GM18867 (cell line): Measurements from ENCODE around the gene BMPR1A.

Experiments used
- ATAC-seq: cut with Tn5 transposase; IDR thresholded peaks from one replicate; pipeline ENCODE4 v1.9.1; 2021; ENCODE audit warnings: mild to moderate bottlenecking, moderate library complexity; ENCODE audit not compliant: unreplicated experiment

The BMPR1A gene

DNA sequence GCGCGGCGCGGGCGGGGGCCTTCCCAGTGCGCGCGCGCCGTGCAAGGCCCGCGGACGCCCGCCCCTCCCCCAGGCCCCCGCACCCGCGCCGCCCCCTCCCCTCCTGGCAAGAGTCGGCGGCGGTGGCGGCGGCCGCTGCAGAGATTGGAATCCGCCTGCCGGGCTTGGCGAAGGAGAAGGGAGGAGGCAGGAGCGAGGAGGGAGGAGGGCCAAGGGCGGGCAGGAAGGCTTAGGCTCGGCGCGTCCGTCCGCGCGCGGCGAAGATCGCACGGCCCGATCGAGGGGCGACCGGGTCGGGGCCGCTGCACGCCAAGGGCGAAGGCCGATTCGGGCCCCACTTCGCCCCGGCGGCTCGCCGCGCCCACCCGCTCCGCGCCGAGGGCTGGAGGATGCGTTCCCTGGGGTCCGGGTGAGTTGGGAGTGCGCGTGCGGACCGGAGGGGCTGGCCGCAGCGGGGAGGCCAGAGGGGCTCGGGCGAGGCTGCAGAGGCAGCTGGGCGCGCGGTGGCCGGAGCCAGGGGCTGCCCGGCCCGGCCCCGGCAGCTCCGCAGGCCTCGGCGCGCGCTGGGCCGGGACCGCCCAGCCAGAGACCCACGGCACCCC is at the start of gene BMPR1A:
TSS of gene BMPR1A (plus strand) at position 109 of the 602 bp plus-strand sequence. CDS start 119,400 bp downstream, outside the sequence.
- ATAC-seq: peak; percentile 41

DNA sequence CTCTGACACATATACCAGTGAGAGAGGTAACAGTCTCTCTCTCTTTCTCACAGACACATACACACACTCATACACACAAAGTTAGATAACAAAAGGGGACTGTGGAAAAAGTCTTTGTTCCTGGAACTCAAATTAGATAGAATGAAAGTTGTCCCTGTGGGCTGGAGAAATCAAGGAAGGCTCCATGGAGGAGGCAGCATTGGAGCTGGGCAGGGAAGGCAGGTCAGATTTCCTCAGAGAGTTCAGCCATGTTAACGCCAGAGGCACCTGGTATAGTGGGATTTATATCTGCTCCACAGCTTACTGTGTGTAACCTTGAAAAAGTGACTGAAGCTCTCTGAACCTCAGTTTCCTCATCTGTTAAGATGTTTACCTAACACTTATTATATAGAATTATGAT is 49.4 kb upstream of the BMPR1A start:
- no peak for ATAC-seq

DNA sequence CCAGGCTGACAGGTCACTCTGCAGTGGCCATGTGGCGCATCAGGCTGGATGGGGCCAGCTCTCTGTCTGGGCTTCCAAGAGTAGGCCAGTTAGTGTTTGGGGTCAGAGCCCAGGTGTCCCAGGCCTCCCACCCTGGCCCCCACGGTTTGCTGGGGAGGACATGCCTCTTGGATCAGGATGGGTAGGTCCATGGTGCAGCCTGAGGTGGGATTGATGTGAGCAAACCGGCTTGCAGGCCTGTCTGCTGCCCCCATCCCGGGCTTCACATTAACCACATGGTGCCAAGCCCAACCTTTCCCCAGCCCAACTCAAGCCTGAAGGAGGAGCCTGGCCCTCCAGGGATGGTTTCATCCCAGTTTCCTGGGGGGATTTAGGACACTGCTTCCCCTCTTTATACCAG is 48.9 kb upstream of the BMPR1A start:
- no peak for ATAC-seq

DNA sequence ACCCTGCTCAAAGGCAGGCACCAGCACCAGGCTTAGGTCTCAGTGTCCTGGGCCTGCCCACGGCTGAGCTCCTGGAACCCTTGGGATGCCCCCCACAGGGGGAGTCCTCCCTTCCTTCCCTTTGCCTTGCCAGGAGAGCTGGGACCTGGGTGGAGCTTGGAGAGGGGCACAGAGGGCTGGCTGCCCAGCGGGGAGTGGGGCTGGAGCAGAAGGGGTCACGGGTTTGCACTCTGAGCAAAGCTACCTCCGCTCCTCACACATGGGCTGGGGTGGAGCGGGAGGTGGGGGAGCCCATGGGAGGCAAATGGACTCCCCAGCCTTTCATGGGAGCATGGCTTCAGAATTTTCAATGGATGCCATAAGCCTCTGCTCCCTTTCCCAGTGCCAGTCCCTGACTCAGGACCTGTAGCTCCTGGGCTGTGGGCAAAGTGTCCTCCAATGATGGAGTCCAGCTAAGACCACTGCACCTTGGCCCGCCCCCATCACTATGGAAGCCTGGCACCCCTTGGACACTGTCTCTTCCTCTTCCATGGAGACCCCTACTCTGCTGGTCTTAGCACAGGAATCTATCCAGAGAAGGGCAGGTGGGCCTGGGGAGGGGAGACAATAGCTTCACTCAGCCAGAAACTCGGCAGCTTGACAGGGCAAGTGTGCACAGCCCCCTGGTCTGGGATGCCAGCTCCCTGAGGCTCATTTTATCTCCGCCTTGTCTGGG is 48.2 kb upstream of the BMPR1A start:
- no peak for ATAC-seq

DNA sequence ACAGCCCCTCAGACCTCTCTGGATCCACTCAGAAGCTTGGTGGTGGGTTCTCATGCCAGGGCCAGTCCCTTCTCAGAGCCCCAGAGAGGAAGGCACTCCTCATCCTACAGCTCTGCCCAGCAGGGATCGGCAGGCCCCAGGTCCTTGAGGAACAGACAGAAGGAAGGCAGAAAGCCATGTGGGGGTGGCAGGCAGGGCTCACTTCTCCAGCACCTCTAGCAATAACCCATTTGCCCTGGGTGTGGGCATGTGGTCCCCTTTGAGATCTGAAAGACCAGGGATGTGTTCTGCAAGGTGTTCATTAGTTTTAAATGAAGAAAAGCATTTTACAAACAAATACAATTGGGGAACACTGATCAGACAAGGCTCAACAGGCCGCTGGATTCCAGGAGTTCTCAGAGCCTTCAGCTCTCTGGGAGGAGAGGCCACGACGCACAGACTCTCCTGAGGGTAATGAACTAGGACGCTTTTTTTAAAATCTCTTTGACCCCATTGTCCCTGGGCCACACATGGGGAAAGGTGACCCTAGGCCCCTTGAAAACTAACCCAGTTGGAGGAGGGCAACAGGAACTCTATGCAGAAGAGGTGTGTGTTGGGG is 47.5 kb upstream of the BMPR1A start:
- ATAC-seq: no peak

DNA sequence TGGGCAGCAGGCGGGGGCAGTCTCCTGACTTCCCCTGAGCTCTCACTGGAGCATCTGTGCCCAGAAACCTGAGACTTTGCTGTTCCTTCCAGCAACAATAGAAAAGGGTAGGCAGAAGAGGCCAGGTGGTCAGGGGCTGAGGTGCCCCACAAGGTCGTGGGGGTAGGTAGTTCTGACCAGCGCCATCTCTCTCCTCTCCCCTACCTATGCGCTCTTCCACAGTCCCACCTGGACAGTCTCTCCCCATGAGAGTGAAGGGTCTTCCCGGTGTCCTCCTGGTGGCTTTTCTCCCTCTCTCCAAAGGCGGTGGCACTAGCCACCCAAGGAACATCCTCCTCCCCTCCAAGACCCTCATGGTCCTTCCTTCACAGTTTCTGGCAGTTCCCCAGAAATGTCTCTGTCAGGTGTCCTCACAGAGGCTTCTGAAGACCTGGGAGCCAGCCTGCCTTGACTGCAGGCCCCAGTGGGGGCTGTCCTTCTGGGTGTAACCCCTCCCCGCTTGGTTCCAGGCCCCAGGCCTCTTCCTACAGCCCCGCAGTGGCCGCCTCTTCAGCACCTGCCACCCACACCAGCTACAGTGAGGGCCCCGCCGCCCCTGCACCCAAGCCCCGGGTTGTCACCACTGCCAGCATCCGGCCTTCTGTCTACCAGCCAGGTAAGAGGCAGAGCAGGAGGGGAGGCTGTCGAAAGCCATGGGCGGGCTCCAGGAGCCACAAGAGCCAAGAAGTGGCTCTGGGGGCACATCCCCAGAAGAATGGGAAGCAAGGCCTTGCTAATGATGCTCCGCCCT is 46.8 kb upstream of the BMPR1A start:
- ATAC-seq: no peak

DNA sequence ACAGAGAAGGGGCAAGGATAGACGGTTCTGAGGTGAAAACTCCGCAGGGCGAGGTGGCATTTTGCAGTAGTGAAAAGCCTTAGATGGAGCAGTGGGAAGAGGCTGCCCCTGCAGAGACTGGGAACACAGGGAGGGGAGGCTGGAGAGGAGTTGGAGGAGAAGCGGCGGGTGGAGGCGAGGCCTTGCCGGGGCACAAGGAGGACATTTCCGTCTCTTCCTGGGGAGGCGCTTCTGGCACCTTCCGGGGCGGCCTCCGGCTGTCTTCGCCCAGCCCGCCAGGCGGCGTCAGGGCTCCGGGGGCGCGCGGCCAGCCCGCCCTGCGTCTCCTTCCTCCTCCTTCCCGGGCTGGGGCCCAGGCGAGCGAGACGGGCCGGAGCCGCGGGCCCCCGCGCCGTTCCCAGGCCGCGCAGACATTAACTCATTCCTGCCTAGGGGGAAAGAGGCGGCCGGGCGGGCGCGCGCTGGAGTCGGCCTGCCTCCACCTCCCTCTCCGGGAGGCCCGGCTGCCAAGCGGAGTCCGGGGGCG is 45.4 kb upstream of the BMPR1A start:
- ATAC-seq: peak; percentile 86

DNA sequence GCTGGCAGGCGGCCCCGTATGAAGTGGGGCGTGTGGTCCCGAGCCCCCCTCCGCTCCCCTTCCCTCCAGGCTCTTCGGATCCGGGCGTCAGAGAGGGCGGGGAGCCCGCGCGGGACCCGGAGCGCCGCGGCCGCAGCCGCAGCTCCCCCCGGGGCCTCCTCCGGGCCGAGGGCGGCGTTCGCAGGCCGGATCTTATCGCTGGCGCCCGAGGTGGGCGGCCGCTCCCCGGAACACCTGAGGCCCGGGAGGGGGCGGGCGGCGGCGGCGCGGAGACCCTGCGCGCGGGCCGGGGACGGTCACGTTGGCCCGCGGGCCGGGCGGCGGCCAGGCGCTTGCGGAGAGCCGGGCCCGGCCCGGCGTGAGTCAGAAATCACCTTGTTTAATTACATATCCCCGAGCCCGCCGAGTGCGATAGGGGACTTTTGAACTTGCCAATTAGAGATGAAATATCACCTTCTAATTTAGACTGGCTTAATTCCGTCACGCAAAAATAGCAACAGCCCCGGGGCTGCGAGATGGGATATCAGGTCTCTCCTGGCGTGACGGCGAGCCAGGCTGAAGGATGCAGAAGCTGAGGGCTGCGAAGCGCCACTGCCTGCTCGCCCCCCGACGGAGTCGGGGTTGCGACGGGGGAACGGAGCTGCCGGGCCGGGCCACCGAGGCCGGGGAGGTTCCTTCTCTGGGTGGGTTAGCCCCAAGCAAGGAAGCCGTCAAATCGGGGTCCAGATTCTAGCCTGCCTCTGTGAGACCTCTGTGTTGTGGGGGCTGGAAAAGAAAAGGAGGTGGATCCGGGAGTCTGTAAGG is 44.7 kb upstream of the BMPR1A start:
- ATAC-seq: peak; percentile 46

DNA sequence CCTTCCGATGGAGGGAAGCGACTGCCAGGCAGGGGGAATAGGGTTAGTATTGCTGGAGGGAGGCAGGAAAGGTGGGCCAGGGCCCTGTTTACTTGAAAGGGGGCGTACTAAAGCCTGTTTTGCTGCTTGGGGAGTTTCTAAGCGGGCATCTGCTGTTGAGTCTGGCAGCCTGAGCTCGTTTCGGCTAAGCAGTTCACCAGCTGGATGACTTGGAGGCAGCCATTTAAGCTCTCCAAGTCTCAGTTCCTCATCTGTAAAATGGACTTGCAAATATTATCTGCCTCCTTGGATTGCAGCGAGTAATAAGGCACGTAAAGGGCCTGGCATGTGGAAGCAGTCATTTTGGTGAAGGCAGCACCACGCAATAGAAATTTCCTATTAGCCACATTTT is 44.1 kb upstream of the BMPR1A start:
- ATAC-seq: peak; percentile 20

DNA sequence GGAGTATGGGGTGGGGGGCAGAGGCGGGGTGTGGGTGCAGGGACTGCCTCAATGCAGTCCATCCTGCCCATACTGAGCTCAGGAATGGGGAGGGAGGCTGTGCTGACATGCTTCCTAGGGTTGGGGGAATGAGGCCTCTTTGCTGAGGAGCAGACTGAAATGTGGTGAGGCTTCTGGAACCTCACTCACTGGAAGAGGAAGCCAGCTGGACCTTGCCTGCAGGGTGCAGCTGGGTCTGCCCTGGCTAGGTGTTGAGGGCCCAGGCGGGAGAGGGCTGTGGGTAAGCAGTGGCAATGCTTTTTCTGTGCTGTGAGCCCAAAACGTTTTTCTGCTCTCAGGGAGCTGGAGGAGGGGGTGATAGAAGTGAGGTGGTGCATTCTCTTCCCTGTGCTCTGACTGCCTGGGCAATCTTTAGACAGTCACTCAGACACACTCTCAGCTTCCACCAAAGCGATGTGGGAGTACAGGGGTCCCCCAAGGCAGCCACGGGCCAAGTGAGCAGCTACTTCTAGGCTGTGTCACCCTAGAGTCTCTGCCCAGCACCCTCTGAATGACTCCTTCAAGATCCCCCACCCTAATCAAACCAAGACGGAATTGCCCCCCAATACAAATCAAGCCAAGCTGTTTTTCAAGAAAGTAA is 41.1 kb upstream of the BMPR1A start:
- no peak for ATAC-seq

DNA sequence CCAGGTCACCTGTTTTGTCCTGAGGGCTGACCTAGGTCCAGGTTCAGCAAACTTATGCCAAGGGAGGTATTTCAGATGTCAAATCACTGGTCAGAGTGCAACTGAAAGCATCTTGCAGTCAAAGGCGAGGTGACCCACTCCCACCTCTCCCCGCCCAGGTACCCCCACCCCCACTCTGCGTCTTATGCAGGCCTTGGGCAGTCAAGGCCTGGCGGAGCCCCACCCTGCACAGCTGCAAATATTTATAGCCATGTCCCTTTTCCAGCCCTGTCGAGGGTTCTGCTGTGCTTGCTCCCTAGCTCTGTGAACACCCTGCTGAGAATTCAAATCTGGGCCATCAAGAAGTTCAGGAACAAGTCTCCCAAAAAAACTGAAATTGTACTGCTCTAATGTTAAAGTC is 40.6 kb upstream of the BMPR1A start:
- no peak for ATAC-seq

DNA sequence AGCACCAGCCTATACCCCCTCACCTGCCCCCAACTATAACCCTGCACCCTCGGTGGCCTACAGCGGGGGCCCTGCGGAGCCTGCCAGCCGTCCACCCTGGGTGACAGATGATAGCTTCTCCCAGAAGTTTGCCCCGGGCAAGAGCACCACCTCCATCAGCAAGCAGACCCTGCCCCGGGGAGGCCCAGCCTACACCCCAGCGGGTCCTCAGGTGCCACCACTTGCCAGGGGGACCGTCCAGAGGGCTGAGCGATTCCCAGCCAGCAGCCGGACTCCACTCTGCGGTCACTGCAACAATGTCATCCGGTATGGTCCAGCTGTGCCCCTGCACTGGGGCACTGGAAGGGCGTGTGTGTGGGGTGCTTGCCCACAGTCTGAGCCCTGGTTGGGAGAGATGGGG is 40.0 kb upstream of the BMPR1A start:
- no peak for ATAC-seq

DNA sequence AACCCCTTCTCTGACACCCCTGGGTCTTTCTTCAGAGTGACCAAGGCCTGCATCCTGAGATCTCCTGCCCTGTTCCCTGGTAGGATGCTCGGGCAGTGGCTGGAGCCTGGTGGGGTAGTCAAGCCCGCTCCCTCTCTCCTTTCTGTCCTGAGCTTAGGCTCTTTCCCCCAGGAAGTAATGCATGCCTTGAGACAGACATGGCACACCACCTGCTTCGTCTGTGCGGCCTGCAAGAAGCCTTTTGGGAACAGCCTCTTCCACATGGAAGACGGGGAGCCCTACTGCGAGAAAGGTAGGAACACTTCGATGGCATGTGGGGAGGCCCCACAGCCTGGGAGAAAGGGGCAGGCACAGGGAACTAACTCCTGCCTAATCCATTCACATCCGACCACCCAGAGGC is 37.9 kb upstream of the BMPR1A start:
- ATAC-seq: no peak

DNA sequence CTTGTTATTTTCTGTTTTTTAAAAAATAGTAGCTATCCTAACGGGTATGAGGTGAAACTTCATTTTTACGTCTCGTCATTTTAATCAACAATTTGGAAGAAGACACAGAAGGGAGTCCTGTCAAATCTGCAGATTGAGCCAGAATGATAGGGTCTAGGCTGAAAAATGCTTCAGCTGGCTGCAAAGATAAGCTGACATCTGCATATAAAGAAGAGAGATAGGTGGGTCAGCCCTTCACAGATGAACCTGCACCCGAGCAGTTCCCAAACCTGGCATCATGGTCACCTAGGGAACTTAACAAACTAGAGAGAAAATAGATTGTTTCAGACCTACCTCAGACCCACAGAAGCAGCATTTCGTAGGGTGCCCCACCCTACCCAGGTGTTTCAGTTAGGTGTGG is 35.2 kb upstream of the BMPR1A start:
- no peak for ATAC-seq

DNA sequence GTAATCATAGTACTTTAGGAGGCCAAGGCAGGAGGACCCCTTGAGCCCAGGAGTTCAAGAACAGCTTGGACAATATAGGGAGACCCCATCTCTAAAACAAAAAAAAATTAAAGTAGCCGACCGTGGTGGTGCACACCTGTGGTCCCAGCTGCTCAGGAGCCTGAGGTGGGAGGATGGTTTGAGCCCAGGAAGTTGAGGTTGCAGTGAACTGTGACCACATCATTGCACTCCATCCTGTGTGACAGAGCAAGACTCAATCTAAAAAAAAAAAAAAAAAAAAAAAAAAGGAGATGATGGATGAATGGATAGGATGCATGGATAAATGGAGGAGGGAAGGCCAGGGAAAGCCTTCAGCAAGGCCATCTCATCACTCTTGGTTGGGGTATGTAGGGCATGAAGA is 33.4 kb upstream of the BMPR1A start:
- ATAC-seq: no peak

DNA sequence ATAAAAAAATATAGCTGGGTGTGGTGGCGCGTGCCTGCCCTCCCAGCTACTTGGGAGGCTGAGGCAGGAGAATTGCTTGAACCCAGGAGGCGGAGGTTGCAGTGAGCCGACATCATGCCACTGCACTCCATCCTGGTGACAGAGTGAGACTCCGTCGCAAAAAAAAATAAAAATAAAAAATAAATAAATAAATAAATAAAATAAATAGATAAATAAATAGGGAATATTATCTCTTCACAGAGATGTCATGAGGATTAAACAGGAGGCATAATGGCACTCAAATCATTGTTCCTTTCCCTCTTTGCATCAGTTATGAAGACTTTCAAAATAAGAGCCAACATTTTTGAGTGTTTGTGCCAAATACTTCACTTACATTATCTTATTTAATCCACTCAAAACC is 32.0 kb upstream of the BMPR1A start:
- ATAC-seq: no peak

DNA sequence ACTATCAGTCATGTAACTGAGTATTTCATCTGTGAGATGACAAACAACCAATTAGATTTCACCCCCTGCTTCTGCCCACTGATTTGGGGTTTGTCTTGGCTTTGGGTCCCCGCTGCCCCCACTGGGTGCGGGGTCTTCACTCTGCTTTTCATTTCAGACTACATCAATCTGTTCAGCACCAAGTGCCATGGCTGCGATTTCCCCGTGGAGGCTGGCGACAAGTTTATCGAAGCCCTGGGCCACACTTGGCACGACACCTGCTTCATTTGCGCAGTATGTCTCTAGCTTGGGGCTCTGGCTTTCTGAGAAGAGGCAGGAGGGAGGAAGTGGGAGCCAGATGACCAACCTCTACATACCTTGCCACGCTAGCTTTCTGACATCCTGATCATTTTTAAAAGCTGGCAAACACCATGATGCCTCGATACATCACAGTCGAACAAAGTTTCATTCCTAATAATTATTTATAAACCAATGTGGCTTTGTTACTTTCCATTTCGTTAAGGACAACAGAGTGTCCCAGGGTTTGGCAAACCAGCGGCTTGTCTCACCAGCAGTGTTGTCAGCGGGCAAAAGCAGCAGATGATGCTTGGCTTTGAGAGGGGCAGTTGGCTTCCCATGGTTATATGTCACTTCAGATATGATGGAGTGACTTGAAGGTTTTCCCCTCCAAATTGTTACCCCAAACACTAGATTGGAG is 30.3 kb upstream of the BMPR1A start:
- no peak for ATAC-seq

DNA sequence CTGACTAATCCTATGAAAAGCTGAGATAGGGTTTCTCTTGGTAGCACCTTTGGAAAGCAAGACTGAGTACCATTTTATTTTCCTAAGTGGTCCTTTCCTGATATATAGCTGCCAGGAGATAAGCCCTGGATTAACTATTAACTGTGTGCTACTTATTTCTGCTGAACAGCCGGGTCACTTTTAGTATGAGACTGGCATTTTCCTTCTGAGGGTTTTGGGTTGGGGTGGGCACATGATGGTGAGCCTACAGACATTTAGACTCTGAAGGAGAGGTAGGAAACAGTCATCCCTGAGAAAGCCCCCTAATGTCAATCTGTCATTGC is 29.8 kb upstream of the BMPR1A start:
- ATAC-seq: no peak

DNA sequence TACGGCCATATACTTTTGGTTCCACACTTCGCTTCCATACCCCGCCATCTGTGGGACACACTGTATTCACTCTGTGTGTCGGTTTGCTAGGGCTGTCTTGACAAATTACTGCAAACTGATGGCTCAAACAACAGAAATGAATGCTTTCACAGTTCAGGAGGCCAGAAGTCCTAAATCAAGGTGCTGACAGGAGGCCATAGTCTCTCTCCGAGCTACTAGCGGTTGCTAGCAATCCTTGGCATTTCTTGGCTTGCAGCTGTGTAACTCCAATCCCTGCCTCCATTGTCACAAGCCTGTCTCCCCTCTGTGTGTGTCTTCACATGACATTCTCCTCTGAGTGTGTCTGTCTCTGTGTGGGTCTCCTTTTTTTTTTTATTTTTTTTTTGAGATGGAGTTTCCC is 28.9 kb upstream of the BMPR1A start:
- no peak for ATAC-seq

DNA sequence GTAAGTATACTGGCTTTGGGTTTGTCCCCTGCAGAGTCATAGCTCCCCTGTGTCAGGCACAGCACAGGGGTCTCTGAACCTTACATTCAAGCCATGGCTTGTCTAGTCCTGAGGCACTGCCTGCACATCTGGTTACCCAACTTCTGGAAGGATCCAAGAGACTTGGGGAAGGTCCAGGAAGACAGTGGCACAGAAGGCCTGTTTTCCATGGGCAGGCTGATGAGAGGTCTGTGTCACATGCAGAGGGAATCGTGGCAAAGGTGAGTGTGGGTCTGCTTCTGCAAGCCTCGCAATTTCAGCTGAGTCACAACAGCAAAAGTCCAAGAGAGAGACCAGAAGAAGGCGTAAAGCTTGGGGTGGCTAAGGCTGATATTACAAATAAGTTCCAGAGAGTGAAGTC is 28.4 kb upstream of the BMPR1A start:
- ATAC-seq: no peak
